Measurements from ENCODE around the gene PRKRA.
A peak's percentile ranks its signal among the peaks of the same experiment; 100 is the strongest.
"Not testable (repeated sequence)": the region's sequence is repeated elsewhere in the genome, so short reads cannot be mapped to it uniquely, and the experiment has no call there.

The PRKRA gene

DNA sequence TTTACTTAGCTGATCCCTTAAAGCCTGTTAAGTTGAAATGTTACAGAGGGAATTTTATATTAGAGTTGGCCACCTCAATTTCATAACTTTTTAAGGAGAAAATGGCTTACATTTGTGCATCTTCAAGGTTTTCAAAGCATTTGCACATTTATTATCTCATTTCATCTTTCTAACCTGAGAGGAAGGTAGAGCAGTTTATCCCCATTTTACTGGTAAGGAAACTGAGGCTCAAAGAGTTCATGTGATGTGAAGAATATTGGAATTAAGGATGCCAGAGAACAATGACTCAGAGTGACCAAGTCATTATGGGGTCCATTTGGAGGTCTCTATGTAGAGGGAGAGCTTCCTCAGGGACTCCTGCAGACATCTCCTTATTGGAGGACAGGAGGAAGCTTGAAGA lies 35.0 kb downstream of the PRKRA start:
- no peaks in the 10 kb centered on the region for H3K27me3 Mint-ChIP-seq
- no peak for DNase-seq
- CTCF ChIA-PET: interaction anchor here (0.6 to 8.3 kb wide), 6 partner anchors 12 to 304 kb away, joined by 3 to 157 read pairs (median 7); partner anchors contain the start of gene RBM45
- no peaks in the 10 kb centered on the region for H3K9me3 Mint-ChIP-seq
- H3K4me3 Mint-ChIP-seq: no peak overlapping the region
- no peaks in the 10 kb centered on the region for H3K36me3 Mint-ChIP-seq
- no peak overlapping the region for H3K27ac Mint-ChIP-seq
- peaks cover 37% of the 10 kb centered on the region for H3K4me1 Mint-ChIP-seq

DNA sequence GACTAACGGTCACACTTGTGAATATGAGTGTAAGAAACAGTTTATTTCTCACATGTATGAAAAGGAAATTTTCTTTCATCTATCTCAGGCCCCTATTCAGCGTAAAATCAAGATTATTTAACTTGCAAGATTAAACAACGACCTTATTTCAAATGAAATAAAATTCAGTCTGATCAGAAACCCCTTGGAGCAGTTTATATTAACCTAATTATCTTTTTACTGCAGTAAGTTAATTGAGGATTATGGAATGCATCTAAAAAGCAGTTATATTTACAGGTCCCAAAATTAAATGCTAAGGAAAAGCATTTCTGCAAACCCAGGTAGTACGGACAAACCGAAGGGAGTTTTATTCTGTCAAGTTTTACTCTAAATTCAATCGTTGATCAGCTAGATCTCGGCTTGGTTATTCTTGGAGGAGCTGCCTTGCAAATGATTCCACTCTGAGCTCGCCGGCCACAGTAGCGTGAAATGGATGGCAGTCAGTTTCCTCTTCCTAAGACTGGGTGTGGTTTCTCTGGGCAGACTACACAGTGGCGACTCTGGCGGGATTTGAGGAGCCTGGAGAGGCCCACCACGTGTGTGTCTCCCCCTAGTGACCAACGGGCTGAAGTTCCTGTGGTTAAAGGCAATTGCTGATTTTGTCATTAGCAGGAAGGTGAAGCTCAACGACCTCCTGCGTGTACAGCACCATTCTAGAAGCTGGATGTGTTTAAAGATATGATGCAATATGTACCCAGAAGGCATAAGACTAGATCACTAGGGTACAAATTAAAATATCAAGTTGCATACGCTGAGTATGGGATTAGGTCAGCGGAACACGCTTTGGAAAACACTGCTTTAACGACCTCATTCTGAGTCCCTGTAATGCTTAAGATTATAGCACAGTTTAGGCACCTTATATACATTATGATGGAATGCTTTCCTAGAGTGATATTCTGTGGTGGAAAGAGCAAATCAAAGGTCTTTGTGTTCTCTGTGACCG lies 36.4 kb downstream of the PRKRA start:
- Mint-ChIP-seq H3K9me3 (no peaks in the 10 kb centered on the region), H3K36me3 (no peaks in the 10 kb centered on the region), H3K27me3 (no peaks in the 10 kb centered on the region), H3K27ac (peak overlapping the region; percentile 83), H3K4me1 (peaks cover 30% of the 10 kb centered on the region), H3K4me3 (peak overlapping the region; percentile 83)
- CTCF ChIA-PET: interaction anchor here (0.5 to 8.3 kb wide), 17 partner anchors 9 to 471 kb away, joined by 3 to 157 read pairs (median 5); partner anchors contain the start of genes PJVK, PRKRA and RBM45
- peak; percentile 87 for DNase-seq

DNA sequence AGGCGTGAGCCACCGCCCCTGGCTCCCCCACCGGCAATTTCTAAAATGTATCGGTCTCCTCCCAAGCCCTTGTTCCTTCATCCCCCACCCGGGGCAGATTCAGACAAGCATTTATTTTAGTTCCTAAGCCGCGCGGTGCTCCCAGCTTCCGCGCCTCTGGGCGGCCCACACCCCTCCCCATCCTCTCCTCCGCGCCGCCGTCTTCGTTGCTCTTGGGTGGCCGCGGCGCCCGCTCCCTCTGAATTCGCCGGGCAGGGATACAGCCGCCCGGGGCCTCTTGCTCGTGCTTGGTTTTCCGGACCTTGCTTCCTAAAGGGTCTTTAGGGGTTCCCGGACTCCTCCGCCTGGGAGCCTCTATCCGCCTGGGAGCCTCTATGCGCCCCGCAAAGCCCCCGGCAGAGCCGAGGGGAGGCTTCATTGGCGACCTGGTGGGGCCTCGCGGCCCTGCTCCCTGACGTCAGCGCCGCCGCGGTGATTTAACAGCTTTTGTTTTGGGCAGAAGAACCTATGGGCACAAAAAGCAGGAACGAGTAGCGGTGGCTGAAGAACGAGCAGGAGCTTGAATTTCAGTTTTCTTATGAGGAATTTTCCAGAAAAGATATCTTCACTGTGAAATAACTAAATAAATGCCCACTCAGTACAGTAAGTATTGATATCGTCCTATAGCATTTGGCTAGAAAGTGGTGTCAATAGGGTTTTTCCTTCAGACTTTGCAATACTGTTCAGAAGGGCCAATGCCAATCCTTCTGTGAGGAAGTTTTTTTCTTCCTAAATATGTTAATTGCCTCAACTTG lies 37.3 kb downstream of the PRKRA start:
- H3K4me1 Mint-ChIP-seq: peaks cover 30% of the 10 kb centered on the region
- CTCF ChIA-PET: interaction anchor here (1.0 to 8.3 kb wide), 13 partner anchors 9 to 302 kb away, joined by 3 to 157 read pairs (median 6); partner anchors contain the start of gene RBM45
- DNase-seq: peak; percentile 83
- no peaks in the 10 kb centered on the region for H3K27me3 Mint-ChIP-seq
- H3K9me3 Mint-ChIP-seq: no peaks in the 10 kb centered on the region
- H3K36me3 Mint-ChIP-seq: no peaks in the 10 kb centered on the region
- peak overlapping the region; percentile 83 for H3K4me3 Mint-ChIP-seq
- H3K27ac Mint-ChIP-seq: peak overlapping the region; percentile 83

DNA sequence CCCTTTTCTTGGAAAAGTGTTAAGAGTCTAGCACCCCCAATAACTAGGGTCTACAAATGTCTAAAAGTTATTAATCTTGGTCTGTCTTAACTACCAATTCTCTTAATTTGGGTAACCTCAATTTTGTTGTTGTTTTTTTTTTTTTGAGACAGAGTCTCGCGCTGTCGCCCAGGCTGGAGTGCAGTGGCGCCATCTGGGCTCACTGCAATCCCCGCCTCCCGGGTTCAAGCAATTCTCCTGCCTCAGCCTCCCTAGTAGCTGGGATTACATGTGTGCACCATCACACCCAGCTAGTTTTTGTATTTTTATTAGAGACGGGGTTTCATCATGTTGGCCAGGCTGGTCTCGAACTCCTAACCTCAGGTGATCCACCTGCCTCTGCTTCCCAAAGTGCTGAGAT lies 38.5 kb downstream of the PRKRA start:
- CTCF ChIA-PET: interaction anchor here (3.9 to 8.3 kb wide), 2 partner anchors 8 to 15 kb away, joined by 59 to 157 read pairs; no protein-coding TSS in a partner anchor
- not testable (repeated sequence) for H3K36me3 Mint-ChIP-seq, H3K27ac Mint-ChIP-seq, DNase-seq, H3K9me3 Mint-ChIP-seq, H3K27me3 Mint-ChIP-seq
- Mint-ChIP-seq H3K4me1 (peaks cover 30% of the 10 kb centered on the region), H3K4me3 (peak overlapping the region; percentile 83)

DNA sequence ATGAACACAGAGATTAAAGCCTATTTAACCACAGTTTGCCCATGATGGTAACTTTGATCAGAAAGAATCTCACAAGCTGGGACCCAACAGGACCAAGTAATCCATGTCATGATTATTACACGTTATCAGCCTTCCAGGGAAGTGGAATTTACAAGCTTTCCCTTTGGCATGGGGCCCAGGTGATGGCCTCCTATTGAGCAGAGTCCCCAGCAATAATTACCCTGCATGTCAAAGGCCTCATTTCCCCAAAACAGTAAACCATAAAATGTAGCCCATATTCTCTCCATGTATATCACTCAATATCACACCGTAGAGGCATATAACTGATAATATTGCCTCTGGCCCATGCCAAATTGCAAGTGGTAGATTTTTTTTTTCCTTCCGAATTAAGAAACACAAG lies 38.9 kb downstream of the PRKRA start:
- no peaks in the 10 kb centered on the region for H3K9me3 Mint-ChIP-seq
- CTCF ChIA-PET: interaction anchor here (8.3 kb wide), 1 partner anchor 15 kb away, joined by 157 read pairs; no protein-coding TSS in a partner anchor
- no peak overlapping the region for H3K4me3 Mint-ChIP-seq
- no peaks in the 10 kb centered on the region for H3K36me3 Mint-ChIP-seq
- H3K4me1 Mint-ChIP-seq: peaks cover 30% of the 10 kb centered on the region
- no peak for DNase-seq
- H3K27ac Mint-ChIP-seq: no peak overlapping the region
- no peaks in the 10 kb centered on the region for H3K27me3 Mint-ChIP-seq

DNA sequence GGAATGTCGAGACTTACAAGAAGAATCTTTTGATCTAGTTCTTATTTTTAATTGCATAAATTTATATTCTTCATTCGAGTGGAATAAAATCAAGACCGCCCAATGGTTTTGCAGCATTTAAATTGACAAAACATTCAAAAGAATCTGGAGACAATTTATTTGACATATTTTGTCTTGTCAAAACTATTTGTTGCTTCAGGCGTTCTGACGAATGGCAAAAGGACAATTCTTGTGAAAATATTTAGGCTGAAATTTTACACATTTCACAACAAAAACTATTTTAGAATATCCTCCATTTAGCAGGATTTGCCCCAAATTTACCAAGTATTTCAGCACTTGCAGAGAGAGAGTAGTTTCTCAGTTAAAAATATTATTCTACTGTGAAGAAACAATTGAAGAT lies 41.7 kb downstream of the PRKRA start:
- CTCF ChIA-PET: no interaction called here
- no peak overlapping the region for H3K4me3 Mint-ChIP-seq
- no peak for DNase-seq
- H3K36me3 Mint-ChIP-seq: no peaks in the 10 kb centered on the region
- H3K27ac Mint-ChIP-seq: no peak overlapping the region
- H3K4me1 Mint-ChIP-seq: peaks cover 19% of the 10 kb centered on the region
- no peaks in the 10 kb centered on the region for H3K27me3 Mint-ChIP-seq
- H3K9me3 Mint-ChIP-seq: no peaks in the 10 kb centered on the region

DNA sequence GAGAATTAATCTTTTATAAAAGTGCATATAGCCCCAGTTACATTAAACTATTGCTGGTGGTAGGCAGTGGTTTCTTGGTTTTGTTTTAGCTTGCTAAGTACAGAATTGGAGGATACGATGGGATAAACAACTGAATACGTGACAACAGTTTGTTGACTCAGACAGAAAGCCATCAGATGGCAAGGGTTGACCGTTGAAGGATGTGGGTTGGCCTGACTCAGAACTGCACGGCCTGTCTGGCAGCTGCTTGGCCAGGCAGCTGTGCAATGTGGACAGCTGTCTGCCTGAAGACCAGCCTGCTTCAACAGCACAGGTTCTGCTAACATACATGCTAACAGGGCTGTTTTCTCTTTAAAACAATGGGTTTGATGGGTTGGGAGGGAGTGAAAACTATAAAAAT lies 46.6 kb downstream of the PRKRA start:
- no peak overlapping the region for H3K27ac Mint-ChIP-seq
- H3K4me3 Mint-ChIP-seq: no peak overlapping the region
- DNase-seq: peak; percentile 28
- CTCF ChIA-PET: interaction anchor here (0.6 to 6.5 kb wide), 6 partner anchors 9 to 1108 kb away, joined by 3 to 59 read pairs (median 4); no protein-coding TSS in a partner anchor
- peaks cover 14% of the 10 kb centered on the region for H3K4me1 Mint-ChIP-seq
- no peaks in the 10 kb centered on the region for H3K27me3 Mint-ChIP-seq
- H3K36me3 Mint-ChIP-seq: no peaks in the 10 kb centered on the region
- H3K9me3 Mint-ChIP-seq: no peaks in the 10 kb centered on the region

DNA sequence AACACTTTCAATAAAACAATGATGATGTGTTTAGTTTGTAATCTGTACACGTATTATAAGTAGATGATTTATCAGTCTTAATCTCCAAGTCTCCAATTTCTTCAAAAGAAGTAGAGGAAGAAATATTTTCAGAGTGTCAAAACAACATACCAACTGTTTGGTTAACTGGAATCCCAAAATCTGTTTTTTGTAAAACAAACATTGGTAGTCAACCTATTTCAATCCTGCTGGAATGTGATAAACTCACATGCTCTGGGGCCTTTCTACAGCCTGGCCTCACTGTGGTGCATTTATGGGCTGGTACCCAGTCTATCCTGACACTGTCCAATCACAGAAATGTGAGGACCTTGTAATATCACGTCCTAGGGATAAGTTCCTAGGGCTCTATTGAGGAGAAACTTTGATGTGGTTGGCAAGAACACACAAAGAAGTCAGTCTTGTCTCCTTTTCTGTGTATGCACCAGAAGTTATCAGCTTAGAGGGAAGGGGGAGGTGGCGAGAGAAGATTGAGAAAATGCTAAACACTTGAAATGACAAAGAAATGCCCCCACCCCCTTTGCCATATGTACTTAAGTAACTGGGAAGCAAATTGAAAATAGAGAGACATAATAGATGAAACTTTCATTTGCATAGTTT lies 47.2 kb downstream of the PRKRA start:
- H3K27ac Mint-ChIP-seq: no peak overlapping the region
- no peak for DNase-seq

DNA sequence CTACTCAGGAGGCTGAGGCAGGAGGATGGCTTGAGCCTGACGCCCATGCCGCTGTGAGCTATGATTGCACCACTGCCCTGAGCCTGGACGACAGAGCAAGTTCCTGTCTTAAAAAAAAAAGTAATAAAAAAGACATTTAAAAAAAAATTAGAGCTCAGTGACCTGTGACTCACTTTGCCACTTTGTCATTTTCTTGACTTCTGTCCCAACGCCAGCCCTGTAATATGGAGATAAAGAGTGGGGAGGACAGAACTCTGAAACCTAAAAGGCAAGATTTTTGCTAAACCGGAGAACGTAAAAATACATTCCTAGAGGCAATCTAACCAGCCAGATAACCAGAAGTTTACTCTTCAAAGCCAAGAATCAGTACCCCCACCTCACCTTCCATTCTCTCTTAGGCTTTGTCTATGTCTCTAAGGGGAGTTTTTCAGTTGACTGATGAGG lies 49.0 kb downstream of the PRKRA start:
- Mint-ChIP-seq H3K27me3 (no peaks in the 10 kb centered on the region), H3K27ac (no peak overlapping the region), H3K4me3 (no peak overlapping the region), H3K4me1 (peaks cover 14% of the 10 kb centered on the region), H3K9me3 (no peaks in the 10 kb centered on the region), H3K36me3 (no peaks in the 10 kb centered on the region)
- CTCF ChIA-PET: interaction anchor here (1.2 to 6.5 kb wide), 2 partner anchors 12 to 17 kb away, joined by 3 to 59 read pairs; no protein-coding TSS in a partner anchor
- DNase-seq: no peak

More for the DNA sequence above, 47.2 kb downstream of the PRKRA start:
- no peaks in the 10 kb centered on the region for H3K9me3 Mint-ChIP-seq
- CTCF ChIA-PET: interaction anchor here (0.9 to 6.5 kb wide), 4 partner anchors 9 to 24 kb away, joined by 3 to 59 read pairs (median 8); no protein-coding TSS in a partner anchor
- H3K4me1 Mint-ChIP-seq: peaks cover 14% of the 10 kb centered on the region
- no peaks in the 10 kb centered on the region for H3K27me3 Mint-ChIP-seq
- no peak overlapping the region for H3K4me3 Mint-ChIP-seq
- no peaks in the 10 kb centered on the region for H3K36me3 Mint-ChIP-seq

DNA sequence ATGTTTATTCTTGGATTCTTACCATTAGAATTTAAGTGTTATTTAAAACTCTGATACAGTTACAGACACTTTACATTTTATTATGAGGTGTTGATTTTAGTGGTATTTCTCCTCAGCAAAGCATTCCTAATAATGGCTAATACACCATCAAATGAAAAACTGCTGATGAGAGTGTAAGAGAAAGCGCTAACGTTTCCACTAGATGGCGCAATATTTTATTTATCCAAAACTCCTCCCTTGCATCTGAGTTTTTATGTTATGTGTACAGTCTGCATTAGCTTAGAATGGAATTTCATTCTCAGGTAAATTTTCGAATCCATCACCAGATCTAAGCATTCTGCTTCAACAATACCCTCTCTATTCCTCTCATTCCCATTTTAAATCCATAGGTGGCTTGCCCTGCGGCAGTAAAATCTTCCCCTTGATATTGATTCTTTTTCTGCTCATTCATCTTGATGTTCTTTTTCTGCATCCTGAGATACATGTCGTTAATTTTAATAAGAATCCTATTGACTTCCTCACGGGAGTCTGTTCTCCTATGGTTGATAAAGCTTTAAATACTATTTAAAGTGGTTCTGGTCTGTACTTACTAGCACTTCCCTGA lies 53.9 kb downstream of the PRKRA start:
- no peak for DNase-seq
- H3K4me3 Mint-ChIP-seq: no peak overlapping the region
- no peaks in the 10 kb centered on the region for H3K4me1 Mint-ChIP-seq
- no peaks in the 10 kb centered on the region for H3K9me3 Mint-ChIP-seq
- H3K36me3 Mint-ChIP-seq: no peaks in the 10 kb centered on the region
- H3K27ac Mint-ChIP-seq: no peak overlapping the region
- CTCF ChIA-PET: interaction anchor here (0.7 to 7.7 kb wide), 7 partner anchors 9 to 103 kb away, joined by 3 to 157 read pairs (median 4); no protein-coding TSS in a partner anchor
- H3K27me3 Mint-ChIP-seq: peaks cover 9% of the 10 kb centered on the region

DNA sequence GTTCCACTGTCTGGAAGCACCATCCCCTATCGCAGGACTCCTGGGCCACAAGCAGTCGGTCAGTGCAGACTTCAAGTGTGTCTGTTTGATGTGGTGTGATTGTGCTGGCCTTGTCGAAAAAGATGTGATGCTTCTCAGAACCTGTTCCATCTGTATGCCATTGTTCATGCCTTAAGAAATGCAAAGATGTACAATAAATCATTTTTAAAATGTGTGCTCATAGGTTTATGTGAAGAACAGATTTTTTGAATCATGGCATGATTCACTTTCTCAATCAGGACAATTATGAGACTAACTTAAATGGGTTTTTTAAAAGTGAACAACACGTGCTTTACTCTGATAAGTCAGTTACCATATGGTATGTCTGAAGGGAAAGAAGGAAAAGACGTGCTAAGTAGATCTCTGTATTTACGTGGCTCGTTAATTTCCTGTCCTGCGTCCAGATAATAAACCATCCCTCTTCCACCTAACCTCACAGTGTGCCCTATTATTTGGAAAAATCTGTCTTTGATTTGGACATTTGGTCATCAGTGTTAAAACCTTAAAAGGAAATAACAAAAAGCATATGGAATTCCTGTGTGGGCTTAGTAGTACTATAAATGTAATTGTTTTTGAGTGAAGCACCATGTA lies 54.9 kb downstream of the PRKRA start:
- Mint-ChIP-seq H3K9me3 (no peaks in the 10 kb centered on the region), H3K27ac (no peak overlapping the region), H3K4me3 (no peak overlapping the region), H3K4me1 (no peaks in the 10 kb centered on the region), H3K27me3 (peaks cover 10% of the 10 kb centered on the region), H3K36me3 (no peaks in the 10 kb centered on the region)
- CTCF ChIA-PET: interaction anchor here (1.8 to 7.7 kb wide), 3 partner anchors 10 to 20 kb away, joined by 4 to 157 read pairs (median 10); no protein-coding TSS in a partner anchor
- DNase-seq: no peak

DNA sequence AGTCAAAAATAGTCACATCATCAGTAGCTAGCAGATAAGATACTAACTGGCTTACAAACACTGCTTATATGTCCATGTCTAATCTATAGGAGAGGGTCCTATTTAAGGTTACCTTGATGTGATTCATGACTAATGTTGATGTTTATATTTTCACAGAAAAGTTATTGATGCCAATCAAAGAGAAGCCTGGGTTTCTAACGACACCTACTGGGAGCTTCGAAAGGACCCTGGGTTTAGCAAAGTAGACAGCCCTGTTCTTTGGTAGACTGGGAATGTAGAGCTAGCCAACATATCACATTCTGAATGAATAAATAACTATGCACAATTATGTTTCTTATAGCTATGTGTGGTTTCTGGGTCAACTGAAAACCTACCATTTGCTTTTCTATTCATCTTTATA lies 55.7 kb downstream of the PRKRA start:
- Mint-ChIP-seq H3K27me3 (peaks cover 14% of the 10 kb centered on the region), H3K27ac (no peak overlapping the region), H3K9me3 (no peaks in the 10 kb centered on the region), H3K36me3 (no peaks in the 10 kb centered on the region), H3K4me1 (no peaks in the 10 kb centered on the region), H3K4me3 (no peak overlapping the region)
- CTCF ChIA-PET: interaction anchor here (1.1 to 7.7 kb wide), 4 partner anchors 10 to 283 kb away, joined by 4 to 157 read pairs (median 8); partner anchors contain the start of gene RBM45
- DNase-seq: no peak

Data from activated naive CD4-positive, alpha-beta T cell treated with anti-CD3 and anti-CD28 coated beads, Interleukin-2, amount 10 ng/mL, durations not matched to agents 7 days and 5 days (primary cell).